B cell (primary cell): ENCODE results near the gene IL1RAP. TPM values are rescaled to one million over a fixed set of nuclear protein-coding genes. Genes with fewer than 3 reads are reported as not detected.

Experiments used
- ATAC-seq: fragments of 200-7000 bp; cut with Tn5 transposase; one replicate; pipeline ENCODE4 v1.10.0; 2021; ENCODE audit warnings: low read depth, mild to moderate bottlenecking, moderate number of reproducible peaks, moderate library complexity
- CTCF ChIA-PET: fragments of 350-600 bp; sonication (Branson Sonifier 250); formaldehyde crosslinking; loops from one replicate; lab custom pipeline; 2021; ENCODE audit warnings: antibody characterized with exemption, inconsistent platforms; lab: Charles Lee
- POLR2A ChIA-PET: fragments of 350-600 bp; sonication (Branson Sonifier 250); formaldehyde crosslinking; loops from one replicate; lab custom pipeline; 2021; ENCODE audit warnings: antibody characterized with exemption; lab: Charles Lee
- DNase-seq: peaks from one replicate; pipeline ENCODE4 v3.0.0; 2013
- H2AFZ ChIP-seq: 2 replicates; pipeline ENCODE4 v1.6.1; 2012; ENCODE audit warnings: mild to moderate bottlenecking, low read depth, low read length; ENCODE audit not compliant: insufficient read depth, poor library complexity, severe bottlenecking
- H3K27ac ChIP-seq, 2 donors: 1 replicate in 1 of 2; 2 replicates in 1 of 2; pipeline ENCODE4 v1.5.1; 2012 to 2013; ENCODE audit warnings: low read length in 2 of 2, mild to moderate bottlenecking in 2 of 2, moderate library complexity in 1 of 2
- H3K27me3 ChIP-seq, 4 experiments: fragments of 200-600 bp in 1 of 4; sonication (generic) in 1 of 4; replicated peaks in 1 of 4; 1 replicate in 2 of 4; 2 replicates in 2 of 4; pipeline versions ENCODE4 v1.6.1 to v1.7.0; 2013 to 2016; ENCODE audit warnings: low read length in 3 of 4, mild to moderate bottlenecking in 2 of 4, mixed read lengths in 1 of 4, moderate library complexity in 1 of 4; ENCODE audit not compliant: insufficient read depth in 4 of 4, control insufficient read depth in 3 of 4; ENCODE audit errors: control extremely low read depth in 1 of 4
- H3K36me3 ChIP-seq, 2 experiments: replicated peaks in 1 of 2; 1 replicate in 1 of 2; 2 replicates in 1 of 2; pipeline versions ENCODE4 v1.6.1 to v1.7.1; 2013; ENCODE audit warnings: low read length in 1 of 2; ENCODE audit not compliant: insufficient read depth in 2 of 2, control insufficient read depth in 1 of 2; ENCODE audit errors: control extremely low read depth in 1 of 2, extremely low read depth in 1 of 2
- H3K4me1 ChIP-seq, 2 donors: fragments of 200-600 bp in 1 of 2; sonication (generic) in 1 of 2; 1 replicate in 1 of 2; 2 replicates in 1 of 2; pipeline versions ENCODE4 v1.5.1 to v1.6.1; 2013 to 2017; ENCODE audit warnings: low read length in 2 of 2; ENCODE audit not compliant: control insufficient read depth in 2 of 2, insufficient read depth in 2 of 2
- H3K4me2 ChIP-seq: replicated peaks from 2 replicates; pipeline ENCODE3; 2012; ENCODE audit warnings: mild to moderate bottlenecking, low read depth, low read length; ENCODE audit not compliant: poor library complexity, severe bottlenecking
- H3K4me3 ChIP-seq, 5 experiments: fragments of 200-600 bp in 1 of 5; sonication (generic) in 1 of 5; 1 replicate in 3 of 5; 2 replicates in 2 of 5; pipeline versions ENCODE4 v1.5.1 to v1.7.0; 2011 to 2016; ENCODE audit warnings: low read length in 4 of 5, mild to moderate bottlenecking in 4 of 5, low read depth in 2 of 5, control low read depth in 1 of 5, moderate library complexity in 1 of 5; ENCODE audit not compliant: insufficient read depth in 1 of 5; ENCODE audit errors: control extremely low read depth in 1 of 5, extremely low read depth in 1 of 5
- H3K79me2 ChIP-seq: fragments of 200-600 bp; sonication (generic); one replicate; pipeline ENCODE4 v1.6.0; 2016; ENCODE audit warnings: low read length; ENCODE audit not compliant: control insufficient read depth, insufficient read depth
- H3K9ac ChIP-seq: fragments of 200-600 bp; sonication (generic); 2 replicates; pipeline ENCODE4 v1.6.1; 2017; ENCODE audit warnings: mild to moderate bottlenecking, low read length, moderate library complexity
- H3K9me3 ChIP-seq, 3 donors: one replicate each; pipeline versions ENCODE4 v1.6.1 to v1.7.1; 2013; ENCODE audit warnings: low read length in 2 of 3; ENCODE audit not compliant: control insufficient read depth in 2 of 3, insufficient read depth in 1 of 3; ENCODE audit errors: control extremely low read depth in 1 of 3
- H4K20me1 ChIP-seq: 2 replicates; pipeline ENCODE4 v1.6.0; 2012; ENCODE audit warnings: mild to moderate bottlenecking, low read length; ENCODE audit not compliant: insufficient read depth, control insufficient read depth, poor library complexity, severe bottlenecking
- H3K27ac Mint-ChIP-seq: one replicate; pipeline ENCODE4 v1.8.0; 2021; ENCODE audit warnings: mixed read lengths
- H3K27me3 Mint-ChIP-seq: one replicate; pipeline ENCODE4 v1.8.0; 2021; ENCODE audit warnings: mixed read lengths
- H3K4me1 Mint-ChIP-seq: one replicate; pipeline ENCODE4 v1.8.0; 2021; ENCODE audit warnings: mixed read lengths
- H3K4me3 Mint-ChIP-seq: one replicate; pipeline ENCODE4 v1.8.0; 2021; ENCODE audit warnings: mixed read lengths
- H3K9me3 Mint-ChIP-seq: one replicate; pipeline ENCODE4 v1.8.0; 2022; ENCODE audit warnings: mixed read lengths; ENCODE audit not compliant: insufficient read depth
- EZH2 ChIP-seq: IDR thresholded peaks from 2 replicates; pipeline ENCODE4 v1.6.1; 2012; ENCODE audit warnings: borderline replicate concordance, low read depth, mild to moderate bottlenecking, moderate library complexity, low read length; ENCODE audit not compliant: insufficient read depth, poor library complexity, severe bottlenecking
- WGBS: methylation state at CpG from one replicate; pipeline ENCODE4 v1.1.5; 2013; ENCODE audit warnings: missing lambda C conversion rate; ENCODE audit not compliant: insufficient coverage; 5-methylcytosine and 5-hydroxymethylcytosine counted together
- intact Hi-C: fragments of 100-400 bp; cut with micrococcal nuclease; formaldehyde crosslinking; loops from one replicate; pipeline ENCODE4 v1.10.0; 2022
- polyA plus RNA-seq: library from polyadenylated mRNA; depleted of rRNA; stranded (reverse); fragments of >200 nt; gene quantifications from 2 replicates; pipeline ENCODE4 v1.2.3, GENCODE V29; 2012
- total RNA-seq, 2 donors: library from RNA; stranded (reverse); fragments of 120-200 nt in 1 of 2; gene quantifications; 1 replicate in 1 of 2; 2 replicates in 1 of 2; pipeline versions ENCODE4 v1.2.3 to v1.2.4, GENCODE V29; 2013 to 2022
- TF ChIP-seq, protein P1 (sequence below): fragments of 200-600 bp; IDR thresholded peaks from one replicate; pipeline ENCODE4 v1.8.0; 2022; ENCODE audit warnings: antibody characterized with exemption, mild to moderate bottlenecking

The IL1RAP gene
- total and polyA plus RNA-seq, 2 donors (not counting 1 experiment from before 2014, with no cell fraction given), result 2.3 to 11.5 TPM

DNA sequence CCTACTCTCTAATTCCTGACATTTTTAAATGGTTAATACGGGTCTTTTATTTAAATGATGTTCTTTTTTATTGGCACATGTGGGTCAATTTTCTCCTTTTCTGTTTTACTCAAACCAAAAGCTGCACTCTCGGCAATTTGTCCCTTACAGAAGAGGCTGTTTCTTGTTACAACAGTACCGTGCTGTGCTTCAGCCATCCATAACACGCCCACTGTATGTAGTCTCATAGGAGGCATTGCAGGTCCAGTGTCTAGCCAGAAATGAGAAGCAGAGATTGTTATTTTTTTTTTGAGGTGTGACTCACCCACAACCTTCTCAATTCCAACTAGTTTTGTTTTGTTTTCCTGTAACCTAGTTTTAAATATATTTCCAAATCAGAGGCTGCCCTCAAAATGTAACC lies 184.0 kb downstream of the IL1RAP start:
- no peak overlapping the region for H3K4me3 Mint-ChIP-seq
- H4K20me1 ChIP-seq, result no peaks in the 10 kb centered on the region
- no peaks in the 10 kb centered on the region for H3K4me1 ChIP-seq
- DNase-seq (no peak), ATAC-seq (no peak)
- H3K27ac Mint-ChIP-seq, result no peak overlapping the region
- H3K27ac ChIP-seq, result no peak overlapping the region
- no peak overlapping the region for H3K4me2 ChIP-seq
- H3K36me3 ChIP-seq, result no peaks in the 10 kb centered on the region
- no peak overlapping the region for H3K4me3 ChIP-seq
- no peaks in the 10 kb centered on the region for H3K4me1 Mint-ChIP-seq
- intact Hi-C loops, result loop anchor here (2.0 to 10.0 kb wide), 2 partner anchors 113 to 185 kb away; no protein-coding TSS in a partner anchor
- TF ChIP-seq, protein P1, sequence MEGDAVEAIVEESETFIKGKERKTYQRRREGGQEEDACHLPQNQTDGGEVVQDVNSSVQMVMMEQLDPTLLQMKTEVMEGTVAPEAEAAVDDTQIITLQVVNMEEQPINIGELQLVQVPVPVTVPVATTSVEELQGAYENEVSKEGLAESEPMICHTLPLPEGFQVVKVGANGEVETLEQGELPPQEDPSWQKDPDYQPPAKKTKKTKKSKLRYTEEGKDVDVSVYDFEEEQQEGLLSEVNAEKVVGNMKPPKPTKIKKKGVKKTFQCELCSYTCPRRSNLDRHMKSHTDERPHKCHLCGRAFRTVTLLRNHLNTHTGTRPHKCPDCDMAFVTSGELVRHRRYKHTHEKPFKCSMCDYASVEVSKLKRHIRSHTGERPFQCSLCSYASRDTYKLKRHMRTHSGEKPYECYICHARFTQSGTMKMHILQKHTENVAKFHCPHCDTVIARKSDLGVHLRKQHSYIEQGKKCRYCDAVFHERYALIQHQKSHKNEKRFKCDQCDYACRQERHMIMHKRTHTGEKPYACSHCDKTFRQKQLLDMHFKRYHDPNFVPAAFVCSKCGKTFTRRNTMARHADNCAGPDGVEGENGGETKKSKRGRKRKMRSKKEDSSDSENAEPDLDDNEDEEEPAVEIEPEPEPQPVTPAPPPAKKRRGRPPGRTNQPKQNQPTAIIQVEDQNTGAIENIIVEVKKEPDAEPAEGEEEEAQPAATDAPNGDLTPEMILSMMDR, result no peak
- TF ChIP-seq EZH2, result no peak
- H3K79me2 ChIP-seq, result no peaks in the 10 kb centered on the region
- H2AFZ ChIP-seq, result no peak overlapping the region
- 80% methylated on average over 1 of the region's 4 CpGs for WGBS
- ChIA-PET CTCF (interaction anchor here (0.7 to 1.5 kb wide), 6 partner anchors 20 to 733 kb away, joined by 3 to 4 read pairs (median 4); no protein-coding TSS in a partner anchor), POLR2A (no interaction called here)
- peaks cover 0 to 1% (median 0%) of the 10 kb centered on the region in 3 donors for H3K9me3 ChIP-seq
- peaks cover 0 to 11% (median 4%) of the 10 kb centered on the region in 4 experiments for H3K27me3 ChIP-seq
- H3K9ac ChIP-seq, result no peak overlapping the region
- H3K27me3 Mint-ChIP-seq, result peaks cover 26% of the 10 kb centered on the region
- no peaks in the 10 kb centered on the region for H3K9me3 Mint-ChIP-seq

DNA sequence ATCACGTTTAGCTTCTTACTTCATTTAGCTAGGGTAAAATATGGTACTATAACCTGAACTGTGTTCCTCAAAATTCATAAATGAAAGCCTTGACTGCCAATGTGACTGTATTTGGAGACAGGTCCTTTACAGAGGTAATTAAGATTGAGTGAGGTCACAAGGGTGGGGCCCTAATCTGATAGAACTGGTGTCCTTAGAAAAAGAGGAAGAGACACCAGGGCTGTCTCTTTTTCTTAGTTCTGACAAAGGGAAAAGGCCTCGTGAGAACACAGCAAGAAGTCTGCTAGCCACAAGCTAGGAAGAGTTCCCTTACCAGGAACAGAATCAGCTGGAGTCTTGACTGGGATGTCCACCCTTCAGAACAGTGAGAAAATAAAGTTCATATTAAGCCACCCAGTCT lies 185.9 kb downstream of the IL1RAP start:
- Histone ChIP-seq H3K9ac (no peak overlapping the region), H3K36me3 (no peaks in the 10 kb centered on the region), H3K4me2 (no peak overlapping the region), H3K4me1 (no peaks in the 10 kb centered on the region), H3K27ac (no peak overlapping the region), H4K20me1 (no peaks in the 10 kb centered on the region), H3K27me3 (peaks cover 0 to 11% (median 5%) of the 10 kb centered on the region in 4 experiments), H2AFZ (no peak overlapping the region), H3K79me2 (no peaks in the 10 kb centered on the region), H3K9me3 (peaks cover 0 to 1% (median 0%) of the 10 kb centered on the region in 3 donors), H3K4me3 (no peak overlapping the region)
- no peaks in the 10 kb centered on the region for H3K4me1 Mint-ChIP-seq
- no peak for DNase-seq
- no peak overlapping the region for H3K4me3 Mint-ChIP-seq
- no peak for ATAC-seq
- intact Hi-C loops, result loop anchor here (10.0 kb wide), 1 partner anchor 115 kb away; no protein-coding TSS in a partner anchor
- peaks cover 31% of the 10 kb centered on the region for H3K27me3 Mint-ChIP-seq
- ChIA-PET CTCF (interaction anchor here (1.3 to 1.5 kb wide), 2 partner anchors 9 to 187 kb away, joined by 3 to 4 read pairs; no protein-coding TSS in a partner anchor), POLR2A (no interaction called here)
- no peak overlapping the region for H3K27ac Mint-ChIP-seq
- 63% methylated on average over 1 of the region's 2 CpGs for WGBS
- H3K9me3 Mint-ChIP-seq, result no peaks in the 10 kb centered on the region
- TF ChIP-seq, protein P1, result no peak
- no peak for TF ChIP-seq EZH2
